Esophagus muscularis mucosa (tissue), 4 donors: Measurements from ENCODE around the gene RPL27. TPM values are rescaled to one million over a fixed set of nuclear protein-coding genes. Genes with fewer than 3 reads are reported as not detected.

ENCODE experiments used
- DNase-seq: peaks from one replicate; pipeline ENCODE4 v3.0.0-alpha.2; 2017; ENCODE audit errors: extremely low spot score
- H3K27ac ChIP-seq, 4 donors: fragments of 200-600 bp; sonication (generic); replicated peaks in 1 of 4; 1 replicate in 3 of 4; 2 replicates in 1 of 4; pipeline ENCODE4 v1.5.1; 2016 to 2019; ENCODE audit warnings: mild to moderate bottlenecking in 1 of 4
- H3K27me3 ChIP-seq, 4 donors: fragments of 200-600 bp; sonication (generic); one replicate each; pipeline versions ENCODE4 v1.5.1 to v1.6.0; 2016 to 2019
- H3K36me3 ChIP-seq, 4 donors: fragments of 200-600 bp; sonication (generic); one replicate each; pipeline ENCODE4 v1.5.1; 2016 to 2019
- H3K4me1 ChIP-seq, 4 donors: fragments of 200-600 bp; sonication (generic); one replicate each; pipeline ENCODE4 v1.5.1; 2016 to 2019
- H3K4me3 ChIP-seq, 4 donors: fragments of 200-600 bp; sonication (generic); 1 replicate in 2 of 4; 2 replicates in 2 of 4; pipeline ENCODE4 v1.5.1; 2016 to 2019; ENCODE audit warnings: mild to moderate bottlenecking in 4 of 4, moderate library complexity in 1 of 4
- H3K9me3 ChIP-seq, 4 donors: fragments of 200-600 bp; sonication (generic); 1 replicate in 3 of 4; 2 replicates in 1 of 4; pipeline ENCODE4 v1.5.1; 2016 to 2019
- EP300 ChIP-seq: sonication (generic); formaldehyde crosslinking; IDR thresholded peaks from one replicate; pipeline ENCODE4 v1.6.1; 2017; ENCODE audit warnings: antibody characterized with exemption
- POLR2A ChIP-seq: fragments of 450-650 bp; IDR thresholded peaks from one replicate; pipeline ENCODE4 v1.6.1; 2017; ENCODE audit warnings: antibody characterized with exemption, moderate library complexity, mild to moderate bottlenecking, low read depth
- POLR2AphosphoS5 ChIP-seq, 2 donors: sonication (generic); formaldehyde crosslinking; IDR thresholded peaks; one replicate each; pipeline ENCODE4 v1.6.1; 2017; ENCODE audit warnings: antibody characterized with exemption in 2 of 2
- WGBS: methylation state at CpG from one replicate; pipeline ENCODE4 v1.1.5; 2018; 5-methylcytosine and 5-hydroxymethylcytosine counted together
- intact Hi-C: fragments of 100-400 bp; cut with DNase I; formaldehyde crosslinking; loops from one replicate; pipeline ENCODE4 v1.15.1; 2023
- total RNA-seq, 4 donors: library from RNA; depleted of rRNA; stranded (reverse); fragments of >200 nt; gene quantifications; one replicate each; pipeline versions ENCODE4 v1.1.0 to v1.2.1, GENCODE V29; 2016
- TF ChIP-seq, protein P1 (sequence below), 3 experiments: fragments of 200-600 bp in 2 of 3; fragments of 450-650 bp in 1 of 3; sonication (generic) in 2 of 3; IDR thresholded peaks; one replicate each; pipeline ENCODE4 v1.5.1; 2017 to 2019; ENCODE audit warnings: antibody characterized with exemption in 3 of 3, mild to moderate bottlenecking in 2 of 3, moderate library complexity in 1 of 3

The RPL27 gene
- total RNA-seq, 4 donors from 2014 or later = 1,126 to 2,755 (median 1,417) TPM

DNA sequence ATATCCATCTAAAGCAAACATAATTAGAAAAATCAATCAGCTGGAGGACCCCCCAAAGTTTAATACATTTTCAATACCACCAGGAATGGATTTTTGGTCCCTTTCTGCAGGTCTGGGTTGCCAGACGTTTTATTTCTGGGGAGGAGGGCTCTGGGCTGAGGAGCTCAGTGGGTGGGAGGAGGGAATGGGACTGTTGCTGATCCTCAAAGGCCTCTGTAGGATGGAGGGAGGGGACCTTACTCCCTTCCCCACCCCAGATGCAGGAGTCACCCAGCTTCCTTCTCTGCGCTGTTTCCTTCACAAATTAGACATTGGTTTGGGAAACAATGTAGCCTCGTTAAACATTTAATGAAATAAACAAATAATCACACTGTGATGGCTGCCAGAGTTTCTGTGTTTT, 33.4 kb downstream of the RPL27 start:
- H3K27me3 ChIP-seq = no peaks in the 10 kb centered on the region
- 91% methylated on average over 3 of the region's 3 CpGs for WGBS
- TF ChIP-seq POLR2AphosphoS5 (IDR thresholded peaks at IDR 0.05) (no peak), POLR2A (no peak), EP300 (no peak)
- TF ChIP-seq, protein P1, sequence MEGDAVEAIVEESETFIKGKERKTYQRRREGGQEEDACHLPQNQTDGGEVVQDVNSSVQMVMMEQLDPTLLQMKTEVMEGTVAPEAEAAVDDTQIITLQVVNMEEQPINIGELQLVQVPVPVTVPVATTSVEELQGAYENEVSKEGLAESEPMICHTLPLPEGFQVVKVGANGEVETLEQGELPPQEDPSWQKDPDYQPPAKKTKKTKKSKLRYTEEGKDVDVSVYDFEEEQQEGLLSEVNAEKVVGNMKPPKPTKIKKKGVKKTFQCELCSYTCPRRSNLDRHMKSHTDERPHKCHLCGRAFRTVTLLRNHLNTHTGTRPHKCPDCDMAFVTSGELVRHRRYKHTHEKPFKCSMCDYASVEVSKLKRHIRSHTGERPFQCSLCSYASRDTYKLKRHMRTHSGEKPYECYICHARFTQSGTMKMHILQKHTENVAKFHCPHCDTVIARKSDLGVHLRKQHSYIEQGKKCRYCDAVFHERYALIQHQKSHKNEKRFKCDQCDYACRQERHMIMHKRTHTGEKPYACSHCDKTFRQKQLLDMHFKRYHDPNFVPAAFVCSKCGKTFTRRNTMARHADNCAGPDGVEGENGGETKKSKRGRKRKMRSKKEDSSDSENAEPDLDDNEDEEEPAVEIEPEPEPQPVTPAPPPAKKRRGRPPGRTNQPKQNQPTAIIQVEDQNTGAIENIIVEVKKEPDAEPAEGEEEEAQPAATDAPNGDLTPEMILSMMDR (IDR thresholded peaks at IDR 0.05) = no peak
- intact Hi-C loops = no loop called here
- no peaks in the 10 kb centered on the region for H3K4me1 ChIP-seq
- H3K27ac ChIP-seq = no peak overlapping the region
- no peaks in the 10 kb centered on the region for H3K36me3 ChIP-seq
- H3K9me3 ChIP-seq = no peaks in the 10 kb centered on the region
- no peak for DNase-seq
- no peak overlapping the region for H3K4me3 ChIP-seq

DNA sequence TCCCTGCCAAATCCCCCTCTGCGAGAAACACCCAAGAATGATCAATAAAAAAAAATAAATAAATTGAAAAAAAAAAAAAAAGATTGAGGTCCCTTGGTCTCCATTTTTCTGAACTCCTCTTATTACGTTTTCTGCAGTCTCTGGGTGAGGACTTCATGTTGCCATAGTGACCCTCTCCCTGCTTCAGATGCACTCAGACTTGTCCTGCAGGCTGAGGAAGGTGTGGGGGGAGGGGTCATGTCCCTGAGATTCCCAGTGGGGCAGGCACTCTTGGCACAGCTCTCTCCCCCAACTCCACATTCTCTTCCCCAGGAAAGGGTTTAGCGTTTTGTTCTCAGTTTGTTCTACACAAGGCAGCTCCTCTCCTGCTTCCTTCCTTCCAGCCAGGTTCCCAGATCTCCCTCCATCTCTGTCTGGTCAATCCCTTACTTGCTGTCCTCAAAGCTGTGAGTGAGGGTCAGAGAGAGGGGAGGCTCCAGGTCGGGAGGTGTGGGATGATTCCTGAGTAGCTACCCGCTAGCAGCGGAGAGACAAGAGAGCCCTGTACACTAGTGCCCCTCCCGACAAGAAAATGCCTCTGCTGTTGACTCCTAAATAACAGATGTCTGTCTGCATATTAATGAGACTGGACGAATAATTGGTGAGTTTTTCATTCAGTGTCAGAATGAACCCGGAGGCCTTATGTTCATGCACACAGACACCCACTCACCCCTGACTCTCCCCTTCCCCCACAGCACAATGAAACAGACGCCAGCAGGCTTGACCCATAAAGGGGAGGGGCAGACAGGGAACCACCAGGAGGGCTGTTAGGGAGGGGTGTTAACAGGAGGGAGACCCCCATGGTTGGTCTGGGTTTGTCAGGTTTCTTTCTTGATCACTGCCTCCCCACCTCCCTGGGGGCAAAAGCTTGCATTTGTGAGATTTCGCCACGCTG, 36.0 kb downstream of the RPL27 start:
- Histone ChIP-seq H3K27ac (no peak overlapping the region), H3K9me3 (no peaks in the 10 kb centered on the region), H3K4me3 (no peak overlapping the region), H3K36me3 (no peaks in the 10 kb centered on the region), H3K27me3 (no peaks in the 10 kb centered on the region), H3K4me1 (no peaks in the 10 kb centered on the region)
- intact Hi-C loops = no loop called here
- 52% methylated on average over 8 of the region's 12 CpGs for WGBS
- DNase-seq = no peak
- TF ChIP-seq EP300 = no peak
- TF ChIP-seq POLR2AphosphoS5 (IDR thresholded peaks at IDR 0.05) = no peak

- H3K27ac ChIP-seq = no peak overlapping the region
- H3K4me1 ChIP-seq = no peaks in the 10 kb centered on the region
- no peak for DNase-seq
- no peak overlapping the region for H3K4me3 ChIP-seq
- no peaks in the 10 kb centered on the region for H3K9me3 ChIP-seq
- H3K36me3 ChIP-seq = no peaks in the 10 kb centered on the region
- intact Hi-C loops = no loop called here
- no peaks in the 10 kb centered on the region for H3K27me3 ChIP-seq
- 82% methylated on average over 3 of the region's 3 CpGs for WGBS
- TF ChIP-seq EP300 (no peak), POLR2AphosphoS5 (IDR thresholded peaks at IDR 0.05) (no peak), POLR2A (no peak)
- TF ChIP-seq, protein P1 (IDR thresholded peaks at IDR 0.05) = no peak
Observed at GRCh38 chr17:43034894-43035293, 36.7 kb downstream of the RPL27 start.

- DNase-seq = no peak
- WGBS = 85% methylated on average over 2 of the region's 2 CpGs
- Histone ChIP-seq H3K27me3 (no peaks in the 10 kb centered on the region), H3K36me3 (no peaks in the 10 kb centered on the region), H3K4me3 (no peak overlapping the region), H3K9me3 (no peaks in the 10 kb centered on the region), H3K27ac (no peak overlapping the region), H3K4me1 (no peaks in the 10 kb centered on the region)
- TF ChIP-seq POLR2A = no peak
- TF ChIP-seq, protein P1 (IDR thresholded peaks at IDR 0.05) = no peak
- TF ChIP-seq POLR2AphosphoS5 (IDR thresholded peaks at IDR 0.05) = no peak
- no peak for TF ChIP-seq EP300
- intact Hi-C loops = no loop called here
Observed at GRCh38 chr17:43039646-43040045, 41.4 kb downstream of the RPL27 start.

- WGBS = 86% methylated on average over 2 of the region's 2 CpGs
- Histone ChIP-seq H3K36me3 (no peaks in the 10 kb centered on the region), H3K4me1 (no peaks in the 10 kb centered on the region), H3K27me3 (no peaks in the 10 kb centered on the region), H3K4me3 (no peak overlapping the region), H3K27ac (no peak overlapping the region), H3K9me3 (no peaks in the 10 kb centered on the region)
- intact Hi-C loops = no loop called here
- no peak for DNase-seq
- TF ChIP-seq EP300 (no peak), POLR2A (no peak), POLR2AphosphoS5 (IDR thresholded peaks at IDR 0.05) (no peak)
- TF ChIP-seq, protein P1 (IDR thresholded peaks at IDR 0.05) = no peak
Observed at GRCh38 chr17:43040655-43041054, 42.4 kb downstream of the RPL27 start.
